Endothelial cell (in vitro differentiated cells): ENCODE measurements around the gene TECPR2. TPM values are rescaled to one million over a fixed set of nuclear protein-coding genes. Genes with fewer than 3 reads are reported as not detected.
"Not testable (repeated sequence)": the region's sequence is repeated elsewhere in the genome, so short reads cannot be mapped to it uniquely, and the experiment has no call there.

Source experiments
- DNase-seq: peaks from one replicate; pipeline ENCODE4 v3.0.0; 2021; ENCODE audit warnings: low spot score
- H3K27ac Mint-ChIP-seq: one replicate; pipeline ENCODE4 v1.8.0; 2021; ENCODE audit warnings: mixed read lengths, inconsistent platforms; ENCODE audit not compliant: unreplicated experiment
- H3K27me3 Mint-ChIP-seq: one replicate; pipeline ENCODE4 v1.8.0; 2021; ENCODE audit warnings: mild to moderate bottlenecking, moderate library complexity, mixed read lengths, inconsistent platforms; ENCODE audit not compliant: unreplicated experiment
- H3K36me3 Mint-ChIP-seq: one replicate; pipeline ENCODE4 v1.8.0; 2021; ENCODE audit warnings: mild to moderate bottlenecking, low read depth, mixed read lengths, inconsistent platforms; ENCODE audit not compliant: unreplicated experiment
- H3K4me1 Mint-ChIP-seq: one replicate; pipeline ENCODE4 v1.8.0; 2021; ENCODE audit warnings: mild to moderate bottlenecking, mixed read lengths, inconsistent platforms; ENCODE audit not compliant: unreplicated experiment
- H3K4me3 Mint-ChIP-seq: one replicate; pipeline ENCODE4 v1.8.0; 2021; ENCODE audit warnings: mild to moderate bottlenecking, mixed read lengths, inconsistent platforms; ENCODE audit not compliant: unreplicated experiment
- H3K9me3 Mint-ChIP-seq: one replicate; pipeline ENCODE4 v1.8.0; 2021; ENCODE audit warnings: mixed read lengths, inconsistent platforms; ENCODE audit not compliant: unreplicated experiment
- CTCF ChIP-seq: fragments of 200-600 bp; sonication (generic); IDR thresholded peaks from one replicate; pipeline ENCODE4 v1.5.0; 2021; ENCODE audit warnings: antibody characterized with exemption; ENCODE audit not compliant: unreplicated experiment
- total RNA-seq: library from RNA; stranded (reverse); fragmentation: NEBNext Ultra II Directional; extraction: Animal tissue kit (Norgen Biotek cat#: 25700); gene quantifications from one replicate; pipeline ENCODE4 v1.2.1, GENCODE V29; 2021; ENCODE audit not compliant: unreplicated experiment

The TECPR2 gene
- total RNA-seq, 1 donor from 2014 or later, result 28.9 TPM

GRCh38 chr14:102325791-102326345, 36.9 kb upstream of the TECPR2 start:
- DNase-seq, result no peak
- Mint-ChIP-seq H3K4me1 (peaks cover 6% of the 10 kb centered on the region), H3K27ac (no peak overlapping the region), H3K27me3 (peaks cover 5% of the 10 kb centered on the region), H3K4me3 (no peak overlapping the region), H3K9me3 (no peaks in the 10 kb centered on the region), H3K36me3 (peaks cover 4% of the 10 kb centered on the region)
- no peak for TF ChIP-seq CTCF

GRCh38 chr14:102326583-102326982, 36.2 kb upstream of the TECPR2 start:
- Mint-ChIP-seq H3K27me3 (peaks cover 4% of the 10 kb centered on the region), H3K27ac (no peak overlapping the region), H3K4me1 (peaks cover under 1% of the 10 kb centered on the region), H3K9me3 (no peaks in the 10 kb centered on the region), H3K4me3 (no peak overlapping the region), H3K36me3 (no peaks in the 10 kb centered on the region)
- no peak for TF ChIP-seq CTCF
- DNase-seq, result no peak

GRCh38 chr14:102329381-102329780, 33.4 kb upstream of the TECPR2 start:
- not testable (repeated sequence) for H3K36me3 Mint-ChIP-seq, H3K27ac Mint-ChIP-seq, DNase-seq, H3K4me3 Mint-ChIP-seq, H3K27me3 Mint-ChIP-seq, H3K9me3 Mint-ChIP-seq
- H3K4me1 Mint-ChIP-seq, result peaks cover 14% of the 10 kb centered on the region

GRCh38 chr14:102330806-102331205, 31.9 kb upstream of the TECPR2 start:
- Mint-ChIP-seq H3K9me3 (no peaks in the 10 kb centered on the region), H3K36me3 (peaks cover 13% of the 10 kb centered on the region), H3K4me1 (peaks cover 14% of the 10 kb centered on the region), H3K27me3 (peaks cover 1% of the 10 kb centered on the region), H3K27ac (peak overlapping the region; percentile 65), H3K4me3 (no peak overlapping the region)
- no peak for DNase-seq
- no peak for TF ChIP-seq CTCF

GRCh38 chr14:102333390-102333789, 29.4 kb upstream of the TECPR2 start:
- peak overlapping the region; percentile 91 for H3K27ac Mint-ChIP-seq
- TF ChIP-seq CTCF, result no peak

More at GRCh38 chr14:102333390-102333789, 29.4 kb upstream of the TECPR2 start:
- H3K36me3 Mint-ChIP-seq, result peaks cover 19% of the 10 kb centered on the region
- H3K9me3 Mint-ChIP-seq, result no peaks in the 10 kb centered on the region
- no peak for DNase-seq
- peaks cover 3% of the 10 kb centered on the region for H3K27me3 Mint-ChIP-seq
- peaks cover 14% of the 10 kb centered on the region for H3K4me1 Mint-ChIP-seq
- H3K4me3 Mint-ChIP-seq, result peak overlapping the region; percentile 34
